Measurements from ENCODE around the gene MYRIP.
"Not testable (repeated sequence)": the region's sequence is repeated elsewhere in the genome, so short reads cannot be mapped to it uniquely, and the experiment has no call there.

The MYRIP gene

DNA sequence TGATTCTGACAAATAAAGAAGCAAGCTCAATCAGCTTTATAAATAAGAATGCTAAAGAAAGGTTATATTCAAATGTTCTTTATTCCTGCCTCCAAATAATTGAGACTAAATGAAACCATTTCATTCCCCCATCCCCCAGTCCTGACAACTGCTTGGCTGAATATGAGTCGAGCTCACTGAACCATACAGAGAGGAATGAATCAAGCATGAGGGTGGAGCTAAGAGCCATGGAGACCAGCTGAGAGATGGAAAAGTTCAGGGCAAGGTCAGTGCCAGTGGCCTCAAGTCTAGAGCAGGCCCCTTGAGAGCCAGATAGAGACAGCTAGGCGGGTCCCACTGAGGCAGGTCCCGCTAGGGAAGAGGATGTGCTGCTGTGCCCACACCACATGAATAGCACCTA is 311.4 kb downstream of the MYRIP start:
- no peaks in the 10 kb centered on the region for H3K4me1 ChIP-seq (ENCODE audit: control insufficient read depth, insufficient read depth, low read length)
- no peaks in the 10 kb centered on the region for H3K9me3 ChIP-seq (ENCODE audit: control insufficient read depth, insufficient read depth, low read length)
- no peak overlapping the region for H3K4me3 ChIP-seq (ENCODE audit: low read depth, low read length)
- no peaks in the 10 kb centered on the region for H3K36me3 ChIP-seq (ENCODE audit: control insufficient read depth, insufficient read depth, low read length)
- H3K27me3 ChIP-seq (ENCODE audit: control insufficient read depth, insufficient read depth, low read length) = no peaks in the 10 kb centered on the region
- H3K9ac ChIP-seq (ENCODE audit: low read depth, low read length) = no peak overlapping the region

GRCh38 chr3:40124918-40125317 is 315.5 kb downstream of the MYRIP start:
- H3K36me3 ChIP-seq (ENCODE audit: control insufficient read depth, insufficient read depth, low read length) = no peaks in the 10 kb centered on the region
- H3K4me3 ChIP-seq (ENCODE audit: low read depth, low read length) = no peak overlapping the region
- no peaks in the 10 kb centered on the region for H3K4me1 ChIP-seq (ENCODE audit: control insufficient read depth, insufficient read depth, low read length)
- H3K9me3 ChIP-seq (ENCODE audit: control insufficient read depth, insufficient read depth, low read length) = no peaks in the 10 kb centered on the region
- H3K27me3 ChIP-seq (ENCODE audit: control insufficient read depth, insufficient read depth, low read length) = no peaks in the 10 kb centered on the region
- no peak overlapping the region for H3K9ac ChIP-seq (ENCODE audit: low read depth, low read length)

- H3K36me3 ChIP-seq (ENCODE audit: control insufficient read depth, insufficient read depth, low read length) = no peaks in the 10 kb centered on the region
- H3K27me3 ChIP-seq (ENCODE audit: control insufficient read depth, insufficient read depth, low read length) = no peaks in the 10 kb centered on the region
- no peak overlapping the region for H3K4me3 ChIP-seq (ENCODE audit: low read depth, low read length)
- no peaks in the 10 kb centered on the region for H3K4me1 ChIP-seq (ENCODE audit: control insufficient read depth, insufficient read depth, low read length)
- no peak overlapping the region for H3K9ac ChIP-seq (ENCODE audit: low read depth, low read length)
- no peaks in the 10 kb centered on the region for H3K9me3 ChIP-seq (ENCODE audit: control insufficient read depth, insufficient read depth, low read length)
Observed at GRCh38 chr3:40128166-40128565, 318.8 kb downstream of the MYRIP start.

- no peaks in the 10 kb centered on the region for H3K36me3 ChIP-seq (ENCODE audit: control insufficient read depth, insufficient read depth, low read length)
- H3K4me3 ChIP-seq (ENCODE audit: low read depth, low read length) = no peak overlapping the region
- no peaks in the 10 kb centered on the region for H3K9me3 ChIP-seq (ENCODE audit: control insufficient read depth, insufficient read depth, low read length)
- H3K27me3 ChIP-seq (ENCODE audit: control insufficient read depth, insufficient read depth, low read length) = no peaks in the 10 kb centered on the region
- no peak overlapping the region for H3K9ac ChIP-seq (ENCODE audit: low read depth, low read length)
- H3K4me1 ChIP-seq (ENCODE audit: control insufficient read depth, insufficient read depth, low read length) = no peaks in the 10 kb centered on the region
Observed at GRCh38 chr3:40129510-40129909, 320.1 kb downstream of the MYRIP start.

- Histone ChIP-seq H3K4me1 (ENCODE audit: control insufficient read depth, insufficient read depth, low read length) (no peaks in the 10 kb centered on the region), H3K27me3 (ENCODE audit: control insufficient read depth, insufficient read depth, low read length) (no peaks in the 10 kb centered on the region), H3K4me3 (ENCODE audit: low read depth, low read length) (no peak overlapping the region), H3K9ac (ENCODE audit: low read depth, low read length) (no peak overlapping the region), H3K9me3 (ENCODE audit: control insufficient read depth, insufficient read depth, low read length) (no peaks in the 10 kb centered on the region), H3K36me3 (ENCODE audit: control insufficient read depth, insufficient read depth, low read length) (no peaks in the 10 kb centered on the region)
Observed at GRCh38 chr3:40129981-40130380, 320.6 kb downstream of the MYRIP start.

DNA sequence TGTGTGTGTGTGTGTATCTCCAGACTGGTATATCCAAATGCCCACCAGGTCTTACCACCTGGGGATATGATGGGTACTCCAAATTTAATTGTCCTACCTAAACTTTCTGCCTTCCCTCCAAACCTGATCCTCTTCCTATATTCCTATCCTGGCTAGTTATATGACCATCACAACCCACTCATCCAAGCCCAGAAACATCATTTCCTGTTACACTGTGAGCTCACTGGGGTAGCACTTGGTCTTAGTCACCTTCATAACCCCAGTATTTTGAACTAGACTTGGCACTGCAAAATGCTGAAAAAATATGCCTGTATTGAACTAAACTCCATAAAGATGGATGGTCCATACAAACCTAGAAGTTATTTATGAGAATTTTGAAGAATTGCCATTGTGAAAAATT is 321.3 kb downstream of the MYRIP start:
- no peaks in the 10 kb centered on the region for H3K36me3 ChIP-seq (ENCODE audit: control insufficient read depth, insufficient read depth, low read length)
- H3K27me3 ChIP-seq (ENCODE audit: control insufficient read depth, insufficient read depth, low read length) = no peaks in the 10 kb centered on the region
- H3K9me3 ChIP-seq (ENCODE audit: control insufficient read depth, insufficient read depth, low read length) = no peaks in the 10 kb centered on the region

DNA sequence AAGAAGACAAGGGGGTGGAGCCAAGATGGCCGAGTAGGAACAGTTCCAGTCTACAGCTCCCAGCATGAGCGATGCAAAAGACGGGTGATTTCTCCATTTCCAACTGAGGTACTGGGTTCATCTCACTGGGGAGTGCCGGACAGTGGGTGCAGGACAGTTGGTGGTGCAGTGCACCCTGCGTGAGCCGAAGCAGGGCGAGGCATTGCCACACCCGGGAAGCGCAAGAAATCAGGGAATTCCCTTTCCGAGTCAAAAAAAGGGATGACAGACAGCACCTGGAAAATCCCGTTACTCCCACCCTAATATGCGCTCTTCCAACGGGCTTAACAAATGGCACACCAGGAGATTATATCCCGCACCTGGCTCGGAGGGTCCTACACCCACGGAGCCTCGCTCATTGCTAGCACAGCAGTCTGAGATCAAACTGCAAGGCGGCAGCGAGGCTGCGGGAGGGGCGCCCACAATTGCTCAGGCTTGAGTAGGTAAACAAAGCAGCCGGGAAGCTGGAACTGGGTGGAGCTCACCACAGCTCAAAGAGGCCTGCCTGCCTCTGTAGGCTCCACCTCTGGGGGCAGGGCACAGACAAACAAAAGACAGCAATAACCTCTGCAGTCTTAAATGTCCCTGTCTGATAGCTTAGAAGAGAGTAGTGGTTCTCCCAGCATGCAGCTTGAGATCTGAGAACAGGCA is 324.6 kb downstream of the MYRIP start:
- not testable (repeated sequence) for H3K9me3 ChIP-seq (ENCODE audit: control insufficient read depth, insufficient read depth, low read length); H3K9ac ChIP-seq (ENCODE audit: low read depth, low read length); H3K27me3 ChIP-seq (ENCODE audit: control insufficient read depth, insufficient read depth, low read length); H3K4me1 ChIP-seq (ENCODE audit: control insufficient read depth, insufficient read depth, low read length); H3K36me3 ChIP-seq (ENCODE audit: control insufficient read depth, insufficient read depth, low read length); H3K4me3 ChIP-seq (ENCODE audit: low read depth, low read length)

More for the DNA sequence above, 321.3 kb downstream of the MYRIP start:
- H3K4me1 ChIP-seq (ENCODE audit: control insufficient read depth, insufficient read depth, low read length) = no peaks in the 10 kb centered on the region
- H3K4me3 ChIP-seq (ENCODE audit: low read depth, low read length) = no peak overlapping the region
- H3K9ac ChIP-seq (ENCODE audit: low read depth, low read length) = no peak overlapping the region

DNA sequence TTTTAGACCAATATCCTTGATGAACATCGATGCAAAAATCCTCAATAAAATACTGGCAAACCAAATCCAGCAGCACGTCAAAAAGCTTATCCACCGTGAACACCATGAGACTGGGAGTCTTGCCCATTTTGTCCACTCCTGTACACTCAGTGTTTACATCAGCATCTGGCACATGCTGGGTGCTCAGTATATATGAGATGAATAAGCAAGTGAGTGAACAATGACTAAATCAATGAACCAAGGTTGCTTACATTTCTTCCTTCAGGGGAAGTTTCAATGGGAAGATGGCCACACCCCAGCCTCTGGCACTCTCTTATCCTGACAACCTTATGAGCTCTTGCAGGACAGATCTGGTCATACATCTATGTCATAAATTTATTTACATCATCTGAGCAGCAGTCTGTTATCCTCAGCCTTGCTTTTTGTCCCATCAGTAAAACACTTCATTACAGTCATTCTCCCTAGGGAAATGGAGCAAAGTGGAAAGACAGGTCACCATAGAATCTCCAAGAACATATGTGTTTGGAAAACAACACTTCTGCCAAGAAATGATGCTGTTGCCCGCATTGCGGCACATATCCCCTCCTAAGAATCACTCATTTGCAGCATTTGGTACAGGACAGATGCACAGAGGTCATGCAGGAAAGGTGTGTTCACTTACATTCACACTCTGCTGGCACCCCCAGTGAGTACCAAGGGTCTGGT is 328.3 kb downstream of the MYRIP start:
- Histone ChIP-seq H3K4me1 (ENCODE audit: control insufficient read depth, insufficient read depth, low read length) (no peaks in the 10 kb centered on the region), H3K4me3 (ENCODE audit: low read depth, low read length) (no peak overlapping the region), H3K27me3 (ENCODE audit: control insufficient read depth, insufficient read depth, low read length) (no peaks in the 10 kb centered on the region), H3K9ac (ENCODE audit: low read depth, low read length) (no peak overlapping the region), H3K9me3 (ENCODE audit: control insufficient read depth, insufficient read depth, low read length) (no peaks in the 10 kb centered on the region), H3K36me3 (ENCODE audit: control insufficient read depth, insufficient read depth, low read length) (no peaks in the 10 kb centered on the region)

- Histone ChIP-seq H3K4me3 (ENCODE audit: low read depth, low read length) (no peak overlapping the region), H3K36me3 (ENCODE audit: control insufficient read depth, insufficient read depth, low read length) (no peaks in the 10 kb centered on the region), H3K9me3 (ENCODE audit: control insufficient read depth, insufficient read depth, low read length) (no peaks in the 10 kb centered on the region), H3K9ac (ENCODE audit: low read depth, low read length) (no peak overlapping the region), H3K4me1 (ENCODE audit: control insufficient read depth, insufficient read depth, low read length) (no peaks in the 10 kb centered on the region), H3K27me3 (ENCODE audit: control insufficient read depth, insufficient read depth, low read length) (no peaks in the 10 kb centered on the region)
Observed at GRCh38 chr3:40143283-40144090, 334.1 kb downstream of the MYRIP start.

DNA sequence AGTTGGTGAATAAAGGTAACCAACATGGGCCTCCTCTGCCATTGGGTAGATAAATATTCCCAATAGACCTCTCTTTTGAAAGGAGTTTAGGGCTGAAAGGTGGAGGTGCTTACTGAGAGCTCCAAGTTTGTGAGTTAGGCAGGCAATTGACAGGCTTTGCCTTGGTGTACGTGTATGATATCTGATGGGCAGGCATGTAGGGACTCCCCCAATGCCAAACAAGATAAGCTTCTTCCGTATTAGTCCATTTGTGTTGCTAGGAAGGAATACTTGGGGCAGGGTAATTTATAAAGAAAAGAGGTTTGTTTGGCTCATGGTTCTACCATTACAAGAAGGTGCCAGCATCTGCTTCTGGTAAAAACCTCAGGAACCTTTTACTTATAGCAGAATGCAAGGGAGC is 339.4 kb downstream of the MYRIP start:
- Histone ChIP-seq H3K9ac (ENCODE audit: low read depth, low read length) (no peak overlapping the region), H3K4me1 (ENCODE audit: control insufficient read depth, insufficient read depth, low read length) (no peaks in the 10 kb centered on the region), H3K9me3 (ENCODE audit: control insufficient read depth, insufficient read depth, low read length) (no peaks in the 10 kb centered on the region), H3K27me3 (ENCODE audit: control insufficient read depth, insufficient read depth, low read length) (no peaks in the 10 kb centered on the region), H3K36me3 (ENCODE audit: control insufficient read depth, insufficient read depth, low read length) (no peaks in the 10 kb centered on the region), H3K4me3 (ENCODE audit: low read depth, low read length) (no peak overlapping the region)

DNA sequence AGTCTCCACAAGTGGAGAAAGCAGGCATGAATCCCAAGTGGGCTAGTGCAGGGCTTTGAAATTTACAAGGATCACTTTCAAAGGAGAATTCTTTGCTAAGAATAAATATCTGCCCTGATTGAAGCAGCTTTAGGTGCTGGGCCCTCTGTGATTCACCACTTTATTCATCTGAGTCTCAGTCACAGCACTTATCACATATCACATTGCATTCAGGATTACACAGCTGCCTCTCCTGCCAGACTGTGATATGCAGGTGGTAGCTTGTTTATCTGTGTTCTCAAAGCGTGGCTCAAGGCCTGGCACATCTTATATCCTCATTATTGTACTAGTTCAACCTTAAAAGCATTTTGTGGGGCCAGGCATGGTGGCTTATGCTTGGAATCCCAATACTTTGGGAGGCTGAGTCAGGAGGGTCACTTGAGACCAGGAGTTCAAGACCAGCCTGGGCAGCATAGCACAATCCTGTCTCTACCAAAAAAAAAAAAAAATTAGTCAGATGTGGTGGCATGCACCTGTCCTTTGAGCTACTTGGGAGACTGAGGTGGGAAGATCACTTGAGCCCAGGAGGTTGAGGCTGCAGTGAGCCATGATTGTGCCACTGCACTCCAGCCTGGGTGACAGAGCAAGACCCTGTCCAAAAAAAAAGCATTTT is 343.2 kb downstream of the MYRIP start:
- Histone ChIP-seq H3K4me3 (ENCODE audit: low read depth, low read length) (no peak overlapping the region), H3K9me3 (ENCODE audit: control insufficient read depth, insufficient read depth, low read length) (no peaks in the 10 kb centered on the region), H3K4me1 (ENCODE audit: control insufficient read depth, insufficient read depth, low read length) (no peaks in the 10 kb centered on the region), H3K9ac (ENCODE audit: low read depth, low read length) (no peak overlapping the region), H3K27me3 (ENCODE audit: control insufficient read depth, insufficient read depth, low read length) (no peaks in the 10 kb centered on the region), H3K36me3 (ENCODE audit: control insufficient read depth, insufficient read depth, low read length) (no peaks in the 10 kb centered on the region)

Data from iPS-15b (cell line).